Esophagus squamous epithelium (tissue), 5 donors: ENCODE results near the gene NPTX1. TPM values are rescaled to one million over a fixed set of nuclear protein-coding genes. Genes with fewer than 3 reads are reported as not detected.

ENCODE experiments used
- DNase-seq: peaks from one replicate; lab custom pipeline; 2025; lab: John Stamatoyannopoulos, UW
- H3K27ac ChIP-seq, 4 donors: fragments of 200-600 bp; sonication (generic); one replicate each; pipeline ENCODE4 v1.5.1; 2016 to 2019; ENCODE audit warnings: mild to moderate bottlenecking in 1 of 4
- H3K27me3 ChIP-seq, 4 donors: fragments of 200-600 bp; sonication (generic); 1 replicate in 3 of 4; 2 replicates in 1 of 4; pipeline versions ENCODE4 v1.5.1 to v1.6.0; 2017 to 2021; ENCODE audit warnings: antibody characterized with exemption in 1 of 4
- H3K36me3 ChIP-seq, 3 donors: fragments of 200-600 bp; sonication (generic); one replicate each; pipeline ENCODE4 v1.5.1; 2016 to 2019
- H3K4me1 ChIP-seq, 3 donors: fragments of 200-600 bp; sonication (generic); one replicate each; pipeline ENCODE4 v1.5.1; 2017 to 2019
- H3K4me3 ChIP-seq, 4 donors: fragments of 200-600 bp; sonication (generic); 1 replicate in 3 of 4; 2 replicates in 1 of 4; pipeline ENCODE4 v1.5.1; 2016 to 2019; ENCODE audit warnings: mild to moderate bottlenecking in 2 of 4, moderate library complexity in 1 of 4
- H3K9me3 ChIP-seq, 3 donors: fragments of 200-600 bp; sonication (generic); one replicate each; pipeline ENCODE4 v1.5.1; 2016 to 2019
- CTCF ChIP-seq, 6 experiments: fragments of 450-650 bp in 4 of 6; fragments of 200-600 bp in 2 of 6; sonication (generic) in 2 of 6; IDR thresholded peaks; one replicate each; pipeline ENCODE4 v1.5.1; 2016 to 2019; ENCODE audit warnings: antibody characterized with exemption in 6 of 6, mild to moderate bottlenecking in 4 of 6, moderate library complexity in 4 of 6
- POLR2A ChIP-seq, 4 donors: fragments of 450-650 bp; IDR thresholded peaks; one replicate each; pipeline ENCODE4 v1.6.1; 2017; ENCODE audit warnings: antibody characterized with exemption in 4 of 4, mild to moderate bottlenecking in 4 of 4, moderate library complexity in 3 of 4
- WGBS, 2 donors: methylation state at CpG; one replicate each; pipeline ENCODE4 v1.1.5; 2018; 5-methylcytosine and 5-hydroxymethylcytosine counted together
- intact Hi-C: fragments of 100-400 bp; cut with DNase I; formaldehyde crosslinking; loops from one replicate; pipeline ENCODE4 v1.15.0; 2022
- total RNA-seq, 4 donors: library from RNA; depleted of rRNA; stranded (reverse); fragments of >200 nt; gene quantifications; one replicate each; pipeline ENCODE4 v1.1.0, GENCODE V29; 2016
- donor health status: DM: yes; HTN: yes; CAD: no.

Gene NPTX1
- total RNA-seq, 4 donors from 2014 or later: under 0.01 to 0.15 TPM; not detected in 2

GRCh38 chr17:80445007-80445725 is 31.2 kb downstream of the NPTX1 start:
- H3K36me3 ChIP-seq: no peaks in the 10 kb centered on the region
- intact Hi-C loops: no loop called here
- H3K4me1 ChIP-seq: peaks cover 0 to 3% (median 0%) of the 10 kb centered on the region in 3 donors
- no CpG with 5 or more reads among the region's 26 CpGs for WGBS, 2 donors
- TF ChIP-seq POLR2A (IDR thresholded peaks at IDR 0.05) (no peak), CTCF (IDR thresholded peaks at IDR 0.05) (no peak)
- H3K27me3 ChIP-seq: peaks cover 0 to 16% (median 0%) of the 10 kb centered on the region in 4 donors
- no peak overlapping the region for H3K27ac ChIP-seq
- no peak for DNase-seq
- H3K9me3 ChIP-seq: no peaks in the 10 kb centered on the region
- no peak overlapping the region for H3K4me3 ChIP-seq

DNA sequence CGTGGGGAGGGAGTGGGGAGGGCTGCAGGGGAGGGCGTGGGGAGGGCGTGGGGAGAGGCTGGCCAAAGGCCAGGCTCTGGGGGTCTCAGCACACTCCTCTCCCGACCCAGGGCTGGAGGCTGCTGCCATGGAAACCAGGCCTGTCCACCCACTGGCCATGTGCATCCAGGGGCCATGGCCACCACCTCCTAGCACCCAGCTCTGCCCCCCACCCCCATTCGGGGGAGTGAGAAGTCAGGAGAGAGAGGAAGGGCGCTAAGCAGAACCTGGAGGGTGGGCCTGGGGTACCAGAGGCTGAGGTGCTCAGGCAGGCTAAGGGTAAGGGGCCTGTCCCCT is 31.8 kb downstream of the NPTX1 start:
- TF ChIP-seq POLR2A (IDR thresholded peaks at IDR 0.05): no peak
- no peak for TF ChIP-seq CTCF (IDR thresholded peaks at IDR 0.05)
- Histone ChIP-seq H3K9me3 (no peaks in the 10 kb centered on the region), H3K27me3 (peaks cover 0 to 16% (median 0%) of the 10 kb centered on the region in 4 donors), H3K4me3 (no peak overlapping the region), H3K27ac (no peak overlapping the region), H3K4me1 (no peaks in the 10 kb centered on the region), H3K36me3 (no peaks in the 10 kb centered on the region)
- intact Hi-C loops: no loop called here
- WGBS, 2 donors: 83% methylated on average over 2 of the region's 6 CpGs; no CpG with 5 or more reads in 1 of the 2 donors
- DNase-seq: no peak

- H3K36me3 ChIP-seq: no peaks in the 10 kb centered on the region
- no peak for DNase-seq
- 39 to 66% methylated on average over 4 of the region's 31 CpGs for WGBS, 2 donors
- H3K27ac ChIP-seq: no peak overlapping the region
- no peak overlapping the region for H3K4me3 ChIP-seq
- H3K27me3 ChIP-seq: peaks cover 0 to 16% (median 0%) of the 10 kb centered on the region in 4 donors
- intact Hi-C loops: no loop called here
- no peaks in the 10 kb centered on the region for H3K9me3 ChIP-seq
- TF ChIP-seq CTCF (IDR thresholded peaks at IDR 0.05) (no peak), POLR2A (IDR thresholded peaks at IDR 0.05) (no peak)
- no peaks in the 10 kb centered on the region for H3K4me1 ChIP-seq
Observed at GRCh38 chr17:80443916-80444643, 32.3 kb downstream of the NPTX1 start.

GRCh38 chr17:80443498-80443897 is 32.9 kb downstream of the NPTX1 start:
- Histone ChIP-seq H3K4me3 (no peak overlapping the region), H3K36me3 (no peaks in the 10 kb centered on the region), H3K9me3 (no peaks in the 10 kb centered on the region), H3K27ac (no peak overlapping the region), H3K4me1 (no peaks in the 10 kb centered on the region), H3K27me3 (peaks cover 0 to 16% (median 0%) of the 10 kb centered on the region in 4 donors)
- intact Hi-C loops: no loop called here
- no CpG with 5 or more reads among the region's 12 CpGs for WGBS, 2 donors
- TF ChIP-seq POLR2A (IDR thresholded peaks at IDR 0.05) (no peak), CTCF (IDR thresholded peaks at IDR 0.05) (no peak)
- DNase-seq: no peak

DNA sequence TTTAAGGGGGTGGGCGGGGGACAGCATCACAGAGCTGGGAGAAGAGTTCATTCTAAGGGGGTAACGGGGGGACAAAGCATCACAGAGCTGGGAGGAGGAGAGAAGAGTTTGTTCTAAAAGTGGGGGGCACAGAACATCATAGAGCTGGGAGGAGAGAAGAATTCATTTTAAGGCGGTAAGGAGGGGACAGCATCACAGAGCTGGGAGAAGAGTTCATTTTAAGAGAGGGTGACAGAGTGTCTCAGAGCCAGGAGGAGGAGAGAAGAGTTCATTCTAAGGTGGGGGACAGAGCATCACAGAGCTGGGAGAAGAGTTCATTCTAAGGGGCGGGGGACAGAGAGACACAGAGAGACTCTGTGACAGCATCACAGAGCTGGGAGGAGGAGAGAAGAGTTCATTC is 33.6 kb downstream of the NPTX1 start:
- no peak for TF ChIP-seq POLR2A (IDR thresholded peaks at IDR 0.05)
- TF ChIP-seq CTCF (IDR thresholded peaks at IDR 0.05): no peak
- 86 to 95% methylated on average over 3 to 4 of the region's 4 CpGs for WGBS, 2 donors

More for the DNA sequence above, 33.6 kb downstream of the NPTX1 start:
- Histone ChIP-seq H3K27me3 (peaks cover 0 to 16% (median 0%) of the 10 kb centered on the region in 4 donors), H3K9me3 (no peaks in the 10 kb centered on the region), H3K4me1 (no peaks in the 10 kb centered on the region), H3K27ac (no peak overlapping the region), H3K4me3 (no peak overlapping the region), H3K36me3 (no peaks in the 10 kb centered on the region)
- DNase-seq: no peak
- intact Hi-C loops: no loop called here
